ENCODE measurements around the gene NLGN1. TPM values are rescaled to one million over a fixed set of nuclear protein-coding genes. Genes with fewer than 3 reads are reported as not detected.

Gene NLGN1
- total and polyA plus RNA-seq, 8 donors: 3.1 to 11.9 (median 8.0) TPM

- no peak overlapping the region for H3K27ac ChIP-seq
- intact Hi-C loops (cut with DNase I): no loop called here
- H3K36me3 ChIP-seq: no peaks in the 10 kb centered on the region
- no peaks in the 10 kb centered on the region for H3K4me1 ChIP-seq
- ATAC-seq (no peak), DNase-seq (no peak)
- H3K27me3 ChIP-seq: no peaks in the 10 kb centered on the region
- H3K4me3 ChIP-seq: no peak overlapping the region
- no peak for TF ChIP-seq CTCF (IDR thresholded peaks at IDR 0.05)
- no peaks in the 10 kb centered on the region for H3K9me3 ChIP-seq
Measured at GRCh38 chr3:173770011-173770410, 372.5 kb downstream of the NLGN1 start.

GRCh38 chr3:173770796-173771573, 373.4 kb downstream of the NLGN1 start:
- no peak for TF ChIP-seq CTCF (IDR thresholded peaks at IDR 0.05)
- no peak for DNase-seq
- H3K36me3 ChIP-seq: no peaks in the 10 kb centered on the region
- no peak overlapping the region for H3K27ac ChIP-seq
- H3K4me1 ChIP-seq: no peaks in the 10 kb centered on the region
- no peak overlapping the region for H3K4me3 ChIP-seq
- H3K27me3 ChIP-seq: no peaks in the 10 kb centered on the region
- H3K9me3 ChIP-seq: no peaks in the 10 kb centered on the region
- no peak for ATAC-seq
- intact Hi-C loops (cut with DNase I): no loop called here

GRCh38 chr3:173773800-173774199, 376.3 kb downstream of the NLGN1 start:
- Histone ChIP-seq H3K27ac (no peak overlapping the region), H3K9me3 (no peaks in the 10 kb centered on the region), H3K27me3 (no peaks in the 10 kb centered on the region), H3K4me3 (no peak overlapping the region), H3K4me1 (no peaks in the 10 kb centered on the region), H3K36me3 (no peaks in the 10 kb centered on the region)
- DNase-seq (no peak), ATAC-seq (no peak)
- intact Hi-C loops (cut with DNase I): no loop called here
- no peak for TF ChIP-seq CTCF (IDR thresholded peaks at IDR 0.05)

GRCh38 chr3:173774294-173774693, 376.8 kb downstream of the NLGN1 start:
- H3K27ac ChIP-seq: no peak overlapping the region
- no peak for TF ChIP-seq CTCF (IDR thresholded peaks at IDR 0.05)
- intact Hi-C loops (cut with DNase I): no loop called here

GRCh38 chr3:173778251-173778650, 380.7 kb downstream of the NLGN1 start:
- DNase-seq: no peak
- Histone ChIP-seq H3K4me1 (no peaks in the 10 kb centered on the region), H3K36me3 (no peaks in the 10 kb centered on the region), H3K4me3 (no peak overlapping the region), H3K27ac (no peak overlapping the region), H3K9me3 (no peaks in the 10 kb centered on the region), H3K27me3 (no peaks in the 10 kb centered on the region)
- intact Hi-C loops (cut with DNase I): no loop called here
- ATAC-seq: no peak
- TF ChIP-seq CTCF (IDR thresholded peaks at IDR 0.05): no peak

More at GRCh38 chr3:173774294-173774693, 376.8 kb downstream of the NLGN1 start:
- Histone ChIP-seq H3K4me3 (no peak overlapping the region), H3K36me3 (no peaks in the 10 kb centered on the region), H3K27me3 (no peaks in the 10 kb centered on the region), H3K4me1 (no peaks in the 10 kb centered on the region), H3K9me3 (no peaks in the 10 kb centered on the region)
- no peak for DNase-seq
- no peak for ATAC-seq
